Esophagus (tissue), 2 donors: Measurements from ENCODE around the gene NAXD. TPM values are rescaled to one million over a fixed set of nuclear protein-coding genes. Genes with fewer than 3 reads are reported as not detected.

Experiments
- H3K27ac ChIP-seq, 2 donors: one replicate each; pipeline ENCODE4 v1.5.1; 2013; ENCODE audit warnings: low read depth in 2 of 2, mild to moderate bottlenecking in 2 of 2, inconsistent platforms in 1 of 2, low read length in 1 of 2, moderate library complexity in 1 of 2
- H3K27me3 ChIP-seq, 2 donors: one replicate each; pipeline ENCODE4 v1.6.1; 2013; ENCODE audit warnings: low read length in 2 of 2, control low read depth in 1 of 2, mild to moderate bottlenecking in 1 of 2; ENCODE audit not compliant: insufficient read depth in 2 of 2, control insufficient read depth in 1 of 2
- H3K36me3 ChIP-seq, 2 donors: one replicate each; pipeline ENCODE4 v1.6.1; 2013; ENCODE audit warnings: low read length in 1 of 2; ENCODE audit not compliant: control insufficient read depth in 2 of 2, insufficient read depth in 2 of 2
- H3K4me1 ChIP-seq, 2 donors: one replicate each; pipeline ENCODE4 v1.6.1; 2013; ENCODE audit warnings: low read length in 1 of 2; ENCODE audit not compliant: control insufficient read depth in 2 of 2, insufficient read depth in 2 of 2
- H3K4me3 ChIP-seq, 2 donors: one replicate each; pipeline ENCODE4 v1.5.1; 2013; ENCODE audit warnings: low read length in 2 of 2, mild to moderate bottlenecking in 2 of 2, low read depth in 1 of 2, moderate library complexity in 1 of 2
- H3K9me3 ChIP-seq, 2 donors: one replicate each; pipeline ENCODE4 v1.6.1; 2013; ENCODE audit warnings: mild to moderate bottlenecking in 2 of 2, low read depth in 1 of 2, low read length in 1 of 2, moderate library complexity in 1 of 2; ENCODE audit not compliant: control insufficient read depth in 2 of 2, insufficient read depth in 1 of 2
- WGBS, 2 donors: extraction: QIAGEN DNeasy Blood & Tissue Kit; methylation state at CpG; one replicate each; pipeline ENCODE4 v1.1.7; 2013; 5-methylcytosine and 5-hydroxymethylcytosine counted together
- polyA plus RNA-seq, 2 donors: library from polyadenylated mRNA; stranded (reverse); fragments of 200-250 nt; gene quantifications; one replicate each; pipeline ENCODE4 v1.2.3, GENCODE V29; 2013
- donor health status: healthy with polysubstance abuse.
- donor health status: Bipolar disorder and iron deficiency.

The NAXD gene
- polyA plus RNA-seq, 2 donors, result 26.3 to 28.7 TPM

DNA sequence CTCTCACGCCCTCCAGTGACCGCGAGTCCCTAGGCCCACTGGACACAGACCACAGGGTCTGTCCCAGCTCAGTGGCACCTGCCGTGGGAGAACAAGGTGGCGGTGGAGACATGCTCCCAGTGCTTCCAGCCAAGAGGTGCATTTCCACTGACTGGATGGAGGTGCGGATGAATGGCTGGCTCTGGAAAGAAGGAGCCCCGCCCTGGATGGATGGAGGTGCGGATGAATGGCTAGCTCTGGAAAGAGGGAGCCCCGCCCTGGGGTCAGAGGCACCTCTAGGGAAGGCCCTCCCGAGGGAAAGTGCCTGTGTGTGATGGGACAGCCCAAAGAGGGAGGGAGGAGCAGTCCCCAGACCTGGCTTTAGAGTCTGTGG, 32.0 kb downstream of the NAXD start:
- Histone ChIP-seq H3K36me3 (peaks cover 0 to 36% of the 10 kb centered on the region in 2 donors), H3K27ac (no peak overlapping the region), H3K4me1 (no peaks in the 10 kb centered on the region), H3K4me3 (no peak overlapping the region), H3K9me3 (no peaks in the 10 kb centered on the region), H3K27me3 (no peaks in the 10 kb centered on the region)
- 77 to 81% methylated on average over 10 of the region's 10 CpGs for WGBS, 2 donors

- Histone ChIP-seq H3K4me3 (no peak overlapping the region), H3K27me3 (no peaks in the 10 kb centered on the region), H3K9me3 (no peaks in the 10 kb centered on the region), H3K36me3 (peaks cover 0 to 36% of the 10 kb centered on the region in 2 donors), H3K4me1 (no peaks in the 10 kb centered on the region), H3K27ac (no peak overlapping the region)
- WGBS, 2 donors, result 85 to 86% methylated on average over 16 of the region's 16 CpGs
These were observed 32.9 kb downstream of the NAXD start for GRCh38 chr13:110648146-110648819.

GRCh38 chr13:110648848-110649421, 33.6 kb downstream of the NAXD start:
- 89 to 91% methylated on average over 35 of the region's 35 CpGs for WGBS, 2 donors
- Histone ChIP-seq H3K4me1 (no peaks in the 10 kb centered on the region), H3K27ac (no peak overlapping the region), H3K9me3 (no peaks in the 10 kb centered on the region), H3K4me3 (no peak overlapping the region), H3K27me3 (no peaks in the 10 kb centered on the region), H3K36me3 (peaks cover 0 to 34% of the 10 kb centered on the region in 2 donors)

- no peaks in the 10 kb centered on the region for H3K4me1 ChIP-seq
These were observed 34.2 kb downstream of the NAXD start for GRCh38 chr13:110649551-110649950.

DNA sequence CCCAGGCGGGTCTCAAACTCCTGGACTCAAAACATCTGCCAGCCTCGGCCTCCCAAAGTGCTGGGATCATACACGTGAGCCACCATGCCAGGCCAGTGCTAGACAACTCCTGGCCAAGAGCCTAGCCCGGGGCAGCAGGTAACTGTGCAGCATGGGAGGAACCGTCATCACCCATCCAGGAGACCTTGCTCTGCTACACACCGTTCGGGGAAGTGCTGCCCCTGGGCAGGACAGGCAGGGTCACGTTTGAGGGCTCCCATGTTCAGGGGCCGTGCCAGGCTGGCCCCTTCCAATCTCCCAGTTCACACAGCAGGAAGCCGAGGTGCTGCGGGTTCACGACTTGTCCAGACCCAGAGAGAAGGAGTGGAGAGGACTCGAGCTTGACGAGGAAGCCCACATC, 35.1 kb downstream of the NAXD start:
- 85 to 88% methylated on average over 14 of the region's 14 CpGs for WGBS, 2 donors
- no peak overlapping the region for H3K27ac ChIP-seq
- no peaks in the 10 kb centered on the region for H3K27me3 ChIP-seq
- H3K4me3 ChIP-seq, result no peak overlapping the region
- H3K9me3 ChIP-seq, result no peaks in the 10 kb centered on the region
- H3K36me3 ChIP-seq, result peaks cover 2 to 39% of the 10 kb centered on the region in 2 donors
- H3K4me1 ChIP-seq, result no peaks in the 10 kb centered on the region

More at GRCh38 chr13:110649551-110649950, 34.2 kb downstream of the NAXD start:
- no peaks in the 10 kb centered on the region for H3K9me3 ChIP-seq
- no peak overlapping the region for H3K4me3 ChIP-seq
- peaks cover 0 to 33% of the 10 kb centered on the region in 2 donors for H3K36me3 ChIP-seq
- WGBS, 2 donors, result 85% methylated on average over 7 of the region's 7 CpGs
- no peaks in the 10 kb centered on the region for H3K27me3 ChIP-seq
- H3K27ac ChIP-seq, result no peak overlapping the region

DNA sequence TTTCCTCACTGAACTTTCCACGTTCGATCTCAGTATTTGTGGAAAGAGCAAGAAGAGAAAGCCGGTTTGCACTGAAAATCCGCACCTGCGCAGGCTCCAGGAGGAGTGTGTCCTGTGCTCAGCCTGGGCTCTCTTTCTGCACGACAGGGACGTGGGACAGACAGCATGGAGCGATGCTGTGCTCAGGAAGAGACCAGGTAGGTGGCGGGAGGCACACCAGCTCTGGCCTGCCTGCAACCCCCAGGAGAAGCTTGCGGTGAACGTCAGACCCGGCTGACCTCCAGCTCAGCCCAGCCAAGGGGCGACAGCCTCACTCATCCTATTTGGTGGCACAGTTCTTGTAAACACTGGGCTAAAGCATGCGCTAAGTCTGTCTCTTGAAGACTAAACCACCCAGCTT, 35.9 kb downstream of the NAXD start:
- Histone ChIP-seq H3K27ac (no peak overlapping the region), H3K4me3 (no peak overlapping the region), H3K36me3 (peaks cover 3 to 39% of the 10 kb centered on the region in 2 donors), H3K4me1 (no peaks in the 10 kb centered on the region), H3K27me3 (no peaks in the 10 kb centered on the region), H3K9me3 (no peaks in the 10 kb centered on the region)
- whole genome bisulfite sequencing, 2 donors, result 92% methylated on average over 14 of the region's 14 CpGs

GRCh38 chr13:110651726-110652230, 36.4 kb downstream of the NAXD start:
- Histone ChIP-seq H3K27ac (no peak overlapping the region), H3K36me3 (peaks cover 3 to 39% of the 10 kb centered on the region in 2 donors)
- WGBS, 2 donors, result 92 to 94% methylated on average over 16 of the region's 16 CpGs

GRCh38 chr13:110652231-110652730, 36.9 kb downstream of the NAXD start:
- Histone ChIP-seq H3K27ac (no peak overlapping the region), H3K4me3 (no peak overlapping the region), H3K27me3 (no peaks in the 10 kb centered on the region), H3K9me3 (no peaks in the 10 kb centered on the region), H3K4me1 (no peaks in the 10 kb centered on the region), H3K36me3 (peaks cover 3 to 37% of the 10 kb centered on the region in 2 donors)
- WGBS, 2 donors, result 90% methylated on average over 10 of the region's 10 CpGs

More at GRCh38 chr13:110651726-110652230, 36.4 kb downstream of the NAXD start:
- Histone ChIP-seq H3K27me3 (no peaks in the 10 kb centered on the region), H3K4me3 (no peak overlapping the region), H3K9me3 (no peaks in the 10 kb centered on the region), H3K4me1 (no peaks in the 10 kb centered on the region)

DNA sequence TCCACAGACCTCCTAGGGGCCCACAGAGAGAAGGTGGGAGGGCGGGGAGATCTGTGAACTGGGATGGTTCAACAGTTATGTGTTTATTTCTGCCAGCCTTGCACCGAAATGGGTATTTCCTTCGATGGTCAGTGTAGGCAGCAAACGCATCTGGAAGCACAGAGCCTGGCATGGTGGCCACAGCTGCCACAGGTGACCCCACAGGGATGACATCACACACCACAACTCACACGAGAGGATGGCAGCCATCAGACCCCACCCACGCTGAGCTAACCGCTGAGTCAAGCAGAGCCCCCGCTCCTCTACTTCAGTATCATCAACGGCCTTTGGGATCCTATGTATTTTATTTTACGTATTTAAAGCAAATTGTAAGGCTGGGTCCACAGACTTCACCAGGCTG, 37.4 kb downstream of the NAXD start:
- Histone ChIP-seq H3K36me3 (peaks cover 3 to 36% of the 10 kb centered on the region in 2 donors), H3K4me1 (no peaks in the 10 kb centered on the region), H3K27ac (no peak overlapping the region), H3K9me3 (no peaks in the 10 kb centered on the region), H3K27me3 (no peaks in the 10 kb centered on the region), H3K4me3 (no peak overlapping the region)
- 81 to 92% methylated on average over 10 of the region's 10 CpGs for WGBS, 2 donors
